GM18517 (cell line): ENCODE measurements around the gene RNF6.
"Not testable (repeated sequence)": the region's sequence is repeated elsewhere in the genome, so short reads cannot be mapped to it uniquely, and the experiment has no call there.

Experiments used
- ATAC-seq: cut with Tn5 transposase; IDR thresholded peaks from one replicate; pipeline ENCODE4 v1.9.1; 2021; ENCODE audit warnings: mild to moderate bottlenecking, moderate library complexity; ENCODE audit not compliant: unreplicated experiment

RNF6 gene

DNA sequence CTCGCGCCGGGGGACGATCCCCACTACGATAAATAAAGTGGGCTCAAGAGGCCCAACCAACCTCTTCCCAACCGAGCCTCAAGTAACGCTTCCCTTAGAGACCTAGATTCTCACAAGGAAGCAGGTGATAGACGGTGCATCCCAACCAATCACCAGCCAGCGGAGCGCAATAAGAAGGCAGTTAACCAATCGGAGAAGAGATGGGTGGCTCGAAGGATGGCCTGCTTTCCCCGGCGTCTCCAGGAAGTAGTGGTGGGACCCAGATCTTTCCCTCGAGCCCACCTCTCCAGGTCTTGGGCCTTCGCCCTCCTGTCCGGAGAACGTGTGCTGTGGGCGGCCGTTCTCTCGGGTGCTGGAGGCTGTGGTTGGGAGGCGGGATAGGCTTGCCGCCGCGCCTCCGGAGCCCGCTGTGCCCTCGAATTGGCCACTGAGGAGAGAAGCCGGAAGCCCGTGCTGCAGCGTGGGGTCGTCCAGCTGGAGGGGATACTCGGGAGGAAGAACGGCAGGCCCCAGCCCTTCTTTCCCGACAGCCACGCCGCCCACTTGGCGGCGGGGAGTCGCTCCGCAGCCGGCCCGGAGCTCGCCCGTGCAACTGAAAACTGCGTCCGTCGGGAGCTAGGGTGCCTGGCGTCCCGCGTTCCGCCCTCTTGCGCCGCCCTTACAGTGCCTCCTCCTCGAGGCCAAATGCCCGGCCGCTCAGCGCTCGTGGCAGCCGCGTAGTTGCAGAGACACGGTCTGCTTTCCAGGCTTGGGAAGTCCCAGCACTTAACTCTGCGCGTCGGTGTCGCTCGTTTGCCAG lies at the start of gene RNF6:
TSS of gene RNF6 (minus strand) at position 594 of the 799 bp plus-strand sequence. CDS start 2,665 bp downstream, outside the sequence.
- ATAC-seq, result peak; percentile 99

DNA sequence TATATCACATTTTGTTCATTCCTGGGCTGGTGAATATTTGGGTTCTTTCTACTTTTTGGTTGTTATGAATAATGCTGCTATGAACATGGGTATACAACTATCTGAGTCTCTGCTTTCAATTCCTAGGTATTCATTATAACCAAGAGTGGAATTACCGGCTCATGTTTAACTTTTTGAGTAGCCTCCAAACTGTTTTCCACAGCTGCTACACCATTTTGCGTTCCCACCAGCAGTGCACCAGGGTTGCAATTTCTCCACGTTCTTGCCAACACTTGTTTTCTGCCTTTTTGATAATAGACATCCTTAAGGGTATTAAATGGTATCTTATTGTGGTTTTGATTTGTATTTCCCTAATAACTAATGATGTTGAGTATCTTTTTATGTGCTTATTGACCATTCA lies 48.6 kb upstream of the RNF6 start:
- ATAC-seq, result no peak

DNA sequence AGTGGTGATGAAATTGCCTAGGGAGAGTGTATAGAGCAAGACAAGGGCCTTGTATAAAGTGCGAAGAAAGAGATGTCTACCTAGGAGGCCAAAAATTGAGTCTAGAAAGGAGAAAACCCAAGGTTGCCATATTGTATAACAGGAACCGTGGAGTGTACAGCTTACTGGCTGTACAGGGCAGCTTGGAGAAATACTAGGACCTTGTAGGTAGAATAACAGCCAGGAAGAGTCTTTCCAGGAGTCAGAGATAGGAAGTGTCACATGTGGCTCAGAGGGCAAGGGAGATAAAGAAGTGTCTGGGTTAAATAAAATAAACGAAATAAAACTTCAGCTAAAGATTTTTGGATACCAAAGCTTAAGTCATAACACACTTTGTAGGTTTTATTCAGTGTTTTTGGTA lies 44.2 kb upstream of the RNF6 start:
- ATAC-seq, result no peak

DNA sequence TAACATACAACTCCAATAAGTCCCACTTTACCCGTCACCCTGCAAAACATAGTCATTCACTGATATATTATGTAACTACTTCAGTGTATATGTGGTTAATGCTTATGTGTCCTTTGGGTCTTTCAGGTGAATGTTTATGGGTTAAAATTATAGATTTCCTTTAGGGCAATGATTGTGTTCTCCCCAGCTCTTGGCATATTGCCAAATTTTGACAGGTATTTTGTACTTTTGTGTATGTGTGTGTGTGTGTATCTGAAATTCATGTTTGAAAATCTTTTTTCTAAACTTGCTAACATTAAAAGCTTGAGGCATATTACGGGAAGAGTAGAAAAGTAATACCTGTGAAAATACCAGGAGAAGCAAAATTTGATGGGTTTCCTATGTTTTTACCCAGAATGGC lies 40.0 kb upstream of the RNF6 start:
- no peak for ATAC-seq

DNA sequence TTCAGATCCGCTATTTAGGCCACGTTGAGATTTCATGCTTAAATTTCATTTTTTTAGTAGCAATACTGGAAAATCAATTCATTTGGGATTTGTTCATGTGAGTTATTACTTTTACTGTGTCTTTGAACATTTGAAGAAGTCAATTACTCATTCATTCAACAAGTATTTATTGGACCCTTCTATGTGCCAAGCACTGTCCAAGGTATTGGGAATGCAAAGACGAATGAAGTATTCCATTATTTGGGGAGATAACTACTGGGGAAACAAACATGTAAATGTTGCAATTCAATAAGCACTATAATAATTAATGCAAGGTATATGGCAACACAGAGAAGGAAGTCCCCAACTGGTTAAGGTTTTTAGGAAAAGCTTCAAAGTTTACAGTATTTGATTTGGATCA lies 37.5 kb upstream of the RNF6 start:
- ATAC-seq, result no peak

DNA sequence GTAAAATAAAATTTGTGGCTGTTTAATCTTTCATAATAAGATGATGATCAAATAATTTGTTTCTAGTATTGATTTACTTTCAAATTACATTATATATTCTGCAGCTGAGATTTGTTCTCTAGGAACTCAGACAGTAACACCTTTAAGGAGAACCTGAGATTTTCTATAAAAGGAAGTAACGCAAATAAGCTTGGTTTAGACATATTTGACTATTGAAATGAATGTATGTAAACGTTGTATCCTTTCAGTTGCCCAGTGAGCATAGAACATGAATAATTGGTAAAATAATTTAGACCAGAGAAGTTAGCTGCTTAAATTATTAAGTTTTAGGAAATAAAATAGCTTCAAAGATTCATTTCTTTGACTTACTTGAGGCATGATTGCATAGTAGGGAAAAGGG lies 34.9 kb upstream of the RNF6 start:
- ATAC-seq, result no peak

DNA sequence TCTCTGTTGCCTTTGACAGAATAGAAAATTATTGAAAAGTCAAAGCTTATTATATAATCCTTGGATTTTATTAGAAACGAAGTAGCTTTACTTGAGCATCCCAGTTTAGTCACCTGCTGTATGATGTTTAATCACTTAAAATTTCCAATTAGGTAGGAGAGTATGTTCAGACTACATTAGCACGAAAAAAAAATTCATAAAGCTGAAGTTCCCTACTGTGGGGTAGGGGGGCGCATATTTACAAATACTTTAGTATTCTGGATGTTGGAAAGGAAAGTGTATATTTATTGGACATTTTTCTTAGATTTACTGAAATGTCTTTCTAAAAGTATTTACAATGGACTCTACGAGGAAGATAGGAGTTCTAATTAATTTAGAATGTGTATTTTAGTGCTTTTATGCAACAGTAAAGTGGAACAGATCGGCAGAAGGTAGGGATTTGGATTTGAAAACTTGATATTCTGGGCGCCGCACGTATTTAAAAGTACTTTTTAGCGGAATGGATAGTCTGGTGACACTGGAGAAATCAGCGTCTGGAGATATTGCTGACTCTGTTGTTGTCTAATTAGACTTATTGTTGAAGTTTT lies 33.7 kb upstream of the RNF6 start:
- no peak for ATAC-seq

DNA sequence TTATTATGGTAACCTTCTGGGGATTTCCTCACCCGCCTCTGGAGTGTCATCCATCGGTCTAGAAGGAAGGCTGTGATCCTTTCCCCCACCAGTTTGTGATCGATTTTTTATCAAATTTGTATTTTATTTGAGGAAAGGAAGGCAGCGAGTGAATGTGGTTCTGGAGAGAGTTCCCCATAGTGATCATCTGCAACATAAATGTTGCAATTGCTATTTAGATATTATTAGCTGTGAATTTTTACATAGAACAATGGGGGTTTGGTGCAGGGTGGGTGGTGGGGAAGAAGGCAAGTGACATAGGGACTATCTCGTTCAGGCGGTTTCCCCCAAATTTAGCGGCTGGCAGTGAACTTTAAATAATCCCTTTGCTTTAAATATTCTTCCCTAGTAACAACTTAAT lies 33.0 kb upstream of the RNF6 start:
- no peak for ATAC-seq

DNA sequence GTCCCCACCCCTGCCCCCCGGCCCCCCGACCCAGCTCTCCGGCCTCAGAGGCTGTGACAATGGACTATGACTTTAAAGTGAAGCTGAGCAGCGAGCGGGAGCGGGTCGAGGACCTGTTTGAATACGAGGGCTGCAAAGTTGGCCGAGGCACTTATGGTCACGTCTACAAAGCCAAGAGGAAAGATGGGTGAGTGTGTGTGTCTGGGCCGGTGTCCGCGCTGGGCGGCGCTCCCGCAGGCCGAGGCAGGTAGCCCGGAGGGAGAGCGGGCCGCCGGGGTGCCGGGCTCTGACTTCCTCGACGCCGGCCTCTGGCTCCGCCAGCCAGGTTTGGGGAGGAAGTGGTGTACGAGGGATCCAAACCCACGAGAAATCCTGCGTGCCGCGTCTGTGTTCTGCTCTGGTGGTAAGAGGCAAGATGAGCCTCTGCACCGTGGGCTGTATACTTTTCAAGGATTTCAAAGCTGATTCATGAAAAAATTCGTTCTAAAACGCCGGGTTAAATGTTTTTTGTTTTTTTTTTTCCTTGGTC lies 32.5 kb upstream of the RNF6 start:
- ATAC-seq, result peak; percentile 34

DNA sequence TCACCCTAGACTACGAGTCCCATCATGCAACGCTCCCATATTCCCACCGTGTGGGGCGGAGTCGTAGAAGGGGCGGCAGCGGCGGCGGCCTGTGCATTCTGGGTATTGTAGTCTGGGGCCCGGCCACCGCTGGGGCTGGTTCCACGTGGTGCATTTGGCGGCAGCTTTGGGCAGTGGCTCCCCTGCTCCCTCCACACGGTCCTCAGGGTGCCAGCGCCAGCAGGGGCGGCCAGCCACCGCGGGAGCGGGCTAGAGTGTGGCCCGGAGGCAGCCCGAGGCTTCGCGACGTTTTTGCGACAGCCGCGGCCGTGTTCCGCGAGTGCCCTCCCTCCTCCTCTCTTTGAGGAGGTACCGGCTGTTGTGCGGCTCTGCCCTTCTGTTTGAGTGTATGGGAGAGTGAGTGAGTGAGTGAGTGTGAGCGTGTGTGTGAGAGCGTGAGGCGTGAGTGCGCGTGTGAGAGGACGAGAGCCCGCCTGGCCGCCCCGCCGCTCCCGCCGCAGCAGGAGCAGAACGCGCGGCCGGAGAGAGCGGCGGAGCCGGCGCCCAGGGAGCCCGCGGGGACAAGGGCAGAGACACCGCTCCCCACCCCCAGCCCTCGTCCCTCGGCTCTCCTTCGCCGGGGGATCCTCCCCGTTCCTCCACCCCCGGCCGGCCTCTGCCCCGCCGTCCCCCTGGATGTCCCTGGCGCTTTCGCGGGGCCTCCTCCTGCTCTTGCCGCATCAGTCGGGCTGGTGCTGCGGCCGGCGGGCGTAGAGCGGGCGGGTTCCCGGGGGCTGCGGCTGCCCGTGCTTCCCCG lies 31.9 kb upstream of the RNF6 start, which contains the start of gene CDK8:
TSS of gene CDK8 (plus strand) at position 343 of the 796 bp plus-strand sequence. CDS start 513 bp downstream, outside the sequence.
- peak; percentile 88 for ATAC-seq

DNA sequence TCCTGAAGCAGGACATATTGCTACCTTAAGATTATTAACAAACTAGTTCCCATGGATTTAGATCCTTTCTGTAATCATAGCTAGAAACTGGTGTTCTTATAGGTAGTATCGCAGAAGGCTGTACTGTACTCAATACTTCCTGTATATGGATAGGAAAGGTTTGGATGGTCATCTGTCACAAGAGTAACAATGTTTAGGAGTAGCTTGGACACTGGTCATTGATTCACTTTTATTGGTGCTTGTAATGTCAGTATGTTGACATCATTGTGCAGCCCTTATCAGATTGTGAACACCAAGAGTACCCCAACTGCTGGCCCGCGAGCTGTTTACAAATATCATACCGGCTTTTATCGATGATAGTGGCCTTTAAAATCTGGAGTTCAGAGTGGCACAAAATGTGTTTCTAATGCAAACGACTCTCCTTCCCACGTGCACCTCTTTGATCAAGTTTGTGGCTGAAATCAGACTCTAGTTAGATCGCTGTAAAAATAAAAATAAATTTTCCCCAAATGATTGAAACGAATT lies 31.2 kb upstream of the RNF6 start:
- no peak for ATAC-seq

DNA sequence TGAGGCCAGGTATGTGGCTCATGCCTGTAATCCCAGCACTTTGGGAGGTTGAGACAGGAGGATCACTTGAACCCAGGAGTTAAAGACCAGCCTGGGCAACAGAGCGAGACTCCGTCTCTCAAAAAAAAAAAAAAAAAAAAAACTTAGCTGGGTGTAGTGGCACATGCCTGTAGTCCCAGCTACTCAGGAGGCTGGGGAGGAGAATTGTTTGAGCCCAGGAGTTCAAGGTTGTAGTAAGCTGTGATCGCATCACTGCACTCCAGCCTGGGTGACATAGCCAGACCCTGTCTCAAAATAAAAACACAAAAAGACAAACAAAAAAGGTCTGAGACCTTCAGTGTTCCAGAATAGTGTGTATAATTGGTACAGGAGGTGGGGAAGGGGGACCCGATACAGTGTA lies 29.9 kb upstream of the RNF6 start:
- ATAC-seq, result not testable (repeated sequence)

DNA sequence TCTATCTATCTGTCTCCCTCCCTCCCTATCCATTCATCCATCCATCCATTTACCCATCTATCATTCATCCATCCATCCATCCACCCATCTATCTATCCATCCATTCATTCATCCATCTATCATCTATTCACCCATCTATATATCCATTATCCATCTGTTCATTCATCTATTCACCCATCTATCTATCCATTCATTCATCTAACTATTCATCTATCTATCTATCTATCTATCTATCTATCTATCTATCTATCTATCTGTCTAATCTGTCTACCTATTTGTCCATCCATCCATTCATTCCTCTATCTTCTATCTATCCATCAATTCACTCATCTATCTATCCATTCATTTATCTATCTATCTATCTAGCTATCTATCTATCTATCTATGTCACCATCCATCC lies 27.4 kb upstream of the RNF6 start:
- no peak for ATAC-seq

DNA sequence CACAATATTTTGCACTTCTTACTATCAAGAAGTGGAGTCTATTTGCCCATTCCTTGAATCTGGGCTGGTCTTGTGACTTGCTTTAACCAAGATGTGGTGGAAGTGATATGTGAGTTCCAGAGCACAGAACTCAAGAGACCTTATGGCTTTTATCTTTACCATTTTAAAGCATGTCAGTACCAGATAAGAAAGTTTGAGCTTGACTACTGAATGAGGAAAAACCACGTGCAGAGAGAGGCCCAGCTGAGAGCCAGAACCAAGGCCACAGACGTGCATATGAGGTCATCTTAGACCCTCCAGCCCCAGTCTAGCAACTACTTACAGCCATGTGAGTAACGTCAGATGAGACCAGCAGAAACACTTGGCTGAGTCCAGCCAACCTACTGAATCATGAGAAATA lies 25.5 kb upstream of the RNF6 start:
- ATAC-seq, result no peak

DNA sequence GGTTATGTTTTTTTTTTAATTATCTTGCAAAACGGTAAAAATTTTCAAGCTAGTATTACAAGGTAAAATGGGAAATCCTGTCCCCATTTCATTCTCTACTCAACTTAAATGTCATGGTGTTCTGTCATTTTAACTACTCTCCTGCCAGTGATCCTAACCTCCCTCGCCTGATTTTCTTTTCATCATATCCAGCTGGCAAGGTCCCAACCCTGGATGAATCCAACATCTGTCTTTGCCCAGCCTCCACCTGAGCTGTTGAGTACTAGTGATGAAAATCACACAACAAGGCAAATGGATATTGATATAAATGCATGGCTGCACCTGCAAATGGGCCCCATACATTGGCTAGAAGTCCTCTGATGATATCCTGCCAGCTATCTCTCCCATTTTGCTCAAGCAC lies 24.9 kb upstream of the RNF6 start:
- no peak for ATAC-seq

DNA sequence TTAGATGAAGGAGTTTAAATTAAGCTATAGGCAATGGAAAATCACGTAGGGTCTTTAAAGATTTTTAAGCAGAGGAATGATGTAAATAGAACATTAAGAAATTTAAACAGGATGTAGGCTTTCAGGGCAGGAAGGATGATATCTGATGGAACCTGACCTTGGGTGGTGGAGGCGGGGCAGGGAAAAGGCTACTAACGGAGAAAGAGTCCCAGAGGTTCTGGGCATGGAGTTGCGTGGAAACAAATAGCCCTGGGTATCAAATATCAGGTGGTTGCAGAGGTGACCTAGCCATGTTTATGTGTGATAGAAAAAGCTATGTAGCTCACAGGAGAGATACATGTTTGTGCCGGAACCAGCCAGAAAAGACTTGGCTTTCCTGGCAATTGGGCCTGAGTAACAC lies 24.0 kb upstream of the RNF6 start:
- ATAC-seq, result no peak

DNA sequence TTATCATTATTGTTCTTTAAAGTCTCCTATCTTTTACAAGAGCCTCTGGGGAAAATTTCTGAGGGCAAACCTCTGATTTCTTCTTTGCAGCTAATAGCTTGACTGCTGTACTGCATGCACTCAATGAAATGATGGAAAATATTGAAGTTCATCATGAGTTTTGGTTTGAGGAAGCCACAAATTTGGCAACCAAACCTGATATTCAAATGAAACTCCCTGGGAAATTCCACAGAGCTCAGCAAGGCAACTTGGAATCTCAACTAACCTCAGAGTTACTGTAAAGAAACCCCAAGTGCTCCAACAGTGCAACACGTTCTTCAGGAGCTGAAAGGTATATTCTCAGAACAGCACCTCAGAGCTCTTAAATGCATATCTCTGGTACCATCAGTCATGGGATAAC lies 14.2 kb upstream of the RNF6 start:
- ATAC-seq, result no peak

DNA sequence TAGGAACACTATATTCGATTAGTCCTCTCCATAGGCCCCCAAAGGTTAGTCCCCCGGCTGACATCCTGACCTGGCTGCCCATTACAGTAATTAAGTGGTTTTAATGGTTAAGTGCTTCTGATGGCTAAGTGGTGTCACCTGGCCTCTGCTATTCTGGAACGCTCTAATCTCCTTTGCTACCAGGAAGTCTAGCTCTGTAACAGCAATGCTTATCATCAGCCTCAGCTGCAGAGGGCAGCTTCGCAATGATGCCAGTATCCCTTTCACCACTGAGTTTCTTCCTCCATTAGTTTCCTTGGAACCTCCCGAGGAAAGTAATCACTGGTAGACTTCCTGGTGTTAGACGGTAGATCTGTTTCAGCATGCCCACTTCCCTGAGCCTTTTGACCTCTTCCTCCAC lies 8.6 kb upstream of the RNF6 start:
- no peak for ATAC-seq

DNA sequence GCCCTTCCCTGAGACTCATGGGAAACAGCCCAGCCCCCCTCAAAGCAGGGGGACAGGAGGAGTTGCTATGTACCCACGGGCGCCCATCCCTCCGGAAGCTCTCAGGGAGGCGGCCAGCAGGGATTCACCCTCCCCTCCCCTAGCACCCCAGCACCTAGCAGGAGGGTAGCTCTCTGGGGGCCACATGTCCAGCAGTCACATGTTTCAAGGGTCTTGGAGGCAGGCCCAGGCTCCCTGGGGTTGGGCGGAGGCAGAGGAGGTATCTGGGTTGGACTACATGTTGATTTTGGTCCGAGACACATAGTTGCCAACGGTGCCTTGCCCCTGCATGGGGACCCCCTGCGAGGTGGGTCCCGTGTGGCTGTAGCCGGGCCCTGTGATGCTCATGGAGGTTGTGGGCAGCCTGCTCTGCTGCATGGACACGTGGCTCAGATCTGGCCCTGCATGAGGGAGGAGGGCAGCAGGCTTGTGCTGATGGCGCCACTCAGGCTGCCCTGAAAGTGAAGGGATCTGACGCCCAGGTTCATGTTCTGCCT lies 7.0 kb upstream of the RNF6 start:
- no peak for ATAC-seq

DNA sequence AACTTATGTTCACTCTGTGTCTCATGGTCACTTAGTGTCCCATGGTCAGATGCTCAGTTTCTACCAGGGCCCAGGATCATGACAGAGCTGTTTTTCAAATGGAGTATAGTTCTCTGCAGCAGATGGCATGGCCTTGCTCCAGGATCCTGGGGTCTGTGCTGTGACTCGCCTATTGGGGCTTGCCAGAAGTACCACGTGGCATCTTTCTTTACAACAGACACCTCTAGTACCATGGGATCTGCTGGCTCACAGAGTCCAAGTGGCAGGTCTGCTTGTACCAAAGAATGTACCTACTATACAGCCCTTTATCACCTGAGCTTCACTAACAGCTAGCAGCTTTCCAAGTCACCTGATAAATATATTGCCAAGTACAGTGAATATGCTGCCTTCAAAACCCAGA lies 6.0 kb upstream of the RNF6 start:
- ATAC-seq, result no peak
